AG04449 (cell line): ENCODE results near the gene B3GAT2.
"Not testable (repeated sequence)": the region's sequence is repeated elsewhere in the genome, so short reads cannot be mapped to it uniquely, and the experiment has no call there.

Experiments used
- CTCF ChIA-PET: fragments of 350-600 bp; formaldehyde crosslinking; extraction: SDS; loops from one replicate; lab custom pipeline; 2021; ENCODE audit warnings: antibody characterized with exemption; lab: Yijun Ruan, JAX
- POLR2A ChIA-PET: fragments of 400-600, 350-600 bp; formaldehyde crosslinking; extraction: SDS; loops from one replicate; lab custom pipeline; 2020; ENCODE audit warnings: antibody characterized with exemption, inconsistent platforms; lab: Yijun Ruan, JAX
- DNase-seq: peaks from one replicate; pipeline ENCODE4 v3.0.0-alpha.2; 2010; ENCODE audit warnings: low read depth, low spot score
- H3K4me3 ChIP-seq: 2 replicates; pipeline ENCODE4 v1.5.1; 2011; ENCODE audit warnings: low read depth, mild to moderate bottlenecking, control low read depth, low read length
- TF ChIP-seq, protein P1 (sequence below): IDR thresholded peaks from one replicate; pipeline ENCODE4 v1.5.1; 2011; ENCODE audit warnings: mild to moderate bottlenecking, moderate library complexity, low read length, control low read depth, inconsistent platforms; ENCODE audit not compliant: insufficient read depth; ENCODE audit errors: missing control alignments

B3GAT2 gene

GRCh38 chr6:70956191-70956450 is 739 bp downstream of the B3GAT2 start:
- no peak for DNase-seq
- TF ChIP-seq, protein P1, sequence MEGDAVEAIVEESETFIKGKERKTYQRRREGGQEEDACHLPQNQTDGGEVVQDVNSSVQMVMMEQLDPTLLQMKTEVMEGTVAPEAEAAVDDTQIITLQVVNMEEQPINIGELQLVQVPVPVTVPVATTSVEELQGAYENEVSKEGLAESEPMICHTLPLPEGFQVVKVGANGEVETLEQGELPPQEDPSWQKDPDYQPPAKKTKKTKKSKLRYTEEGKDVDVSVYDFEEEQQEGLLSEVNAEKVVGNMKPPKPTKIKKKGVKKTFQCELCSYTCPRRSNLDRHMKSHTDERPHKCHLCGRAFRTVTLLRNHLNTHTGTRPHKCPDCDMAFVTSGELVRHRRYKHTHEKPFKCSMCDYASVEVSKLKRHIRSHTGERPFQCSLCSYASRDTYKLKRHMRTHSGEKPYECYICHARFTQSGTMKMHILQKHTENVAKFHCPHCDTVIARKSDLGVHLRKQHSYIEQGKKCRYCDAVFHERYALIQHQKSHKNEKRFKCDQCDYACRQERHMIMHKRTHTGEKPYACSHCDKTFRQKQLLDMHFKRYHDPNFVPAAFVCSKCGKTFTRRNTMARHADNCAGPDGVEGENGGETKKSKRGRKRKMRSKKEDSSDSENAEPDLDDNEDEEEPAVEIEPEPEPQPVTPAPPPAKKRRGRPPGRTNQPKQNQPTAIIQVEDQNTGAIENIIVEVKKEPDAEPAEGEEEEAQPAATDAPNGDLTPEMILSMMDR = no peak
- ChIA-PET POLR2A (no interaction called here), CTCF (interaction anchor here (0.6 to 3.4 kb wide), 18 partner anchors 8 to 735 kb away, joined by 3 to 29 read pairs (median 5); no protein-coding TSS in a partner anchor)
- H3K4me3 ChIP-seq = peak overlapping the region; percentile 46

GRCh38 chr6:70955441-70956190 is 1.2 kb downstream of the B3GAT2 start:
- H3K4me3 ChIP-seq = peak overlapping the region; percentile 46
- CTCF ChIA-PET = interaction anchor here (0.6 to 3.4 kb wide), 18 partner anchors 9 to 735 kb away, joined by 3 to 29 read pairs (median 5); no protein-coding TSS in a partner anchor
- DNase-seq = no peak
- TF ChIP-seq, protein P1 = peak; percentile 98
- POLR2A ChIA-PET = no interaction called here

DNA sequence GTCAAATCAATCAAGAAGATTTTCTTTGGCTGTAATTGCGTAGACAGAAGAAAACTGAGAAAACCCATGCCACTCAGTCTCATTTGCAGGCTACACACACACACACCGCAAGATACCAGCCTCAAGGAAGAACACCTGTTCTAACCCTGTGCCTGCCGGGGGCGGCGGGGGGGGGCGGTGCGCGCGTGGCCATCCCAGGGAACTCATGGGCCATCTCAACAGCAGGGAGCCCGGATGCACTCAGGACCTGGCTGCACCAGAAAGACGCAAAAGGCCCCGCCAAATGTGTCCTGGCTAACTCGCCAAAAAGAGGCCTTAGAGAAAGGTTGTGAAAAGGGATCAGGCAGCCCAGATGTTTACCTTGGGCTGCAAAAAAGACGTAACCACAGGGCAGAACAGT is 2.1 kb downstream of the B3GAT2 start:
- CTCF ChIA-PET = interaction anchor here (1.3 to 2.2 kb wide), 6 partner anchors 13 to 734 kb away, joined by 5 to 12 read pairs (median 8); no protein-coding TSS in a partner anchor
- DNase-seq = no peak
- TF ChIP-seq, protein P1 = no peak
- H3K4me3 ChIP-seq = no peak overlapping the region
- POLR2A ChIA-PET = no interaction called here

GRCh38 chr6:70954176-70954575 is 2.7 kb downstream of the B3GAT2 start:
- POLR2A ChIA-PET = no interaction called here
- no peak overlapping the region for H3K4me3 ChIP-seq
- DNase-seq = no peak
- TF ChIP-seq, protein P1 = no peak
- CTCF ChIA-PET = interaction anchor here (0.5 to 2.2 kb wide), 2 partner anchors 628 to 733 kb away, joined by 3 to 10 read pairs; no protein-coding TSS in a partner anchor

- H3K4me3 ChIP-seq = no peak overlapping the region
- TF ChIP-seq, protein P1 = no peak
- ChIA-PET CTCF (interaction anchor here (0.8 to 1.2 kb wide), 2 partner anchors 17 to 212 kb away, joined by 3 to 4 read pairs; no protein-coding TSS in a partner anchor), POLR2A (interaction anchor here (0.7 kb wide), 1 partner anchor 10 kb away, joined by 3 read pairs; no protein-coding TSS in a partner anchor)
- DNase-seq = no peak
Measured at GRCh38 chr6:70952608-70953165, 4.2 kb downstream of the B3GAT2 start.

DNA sequence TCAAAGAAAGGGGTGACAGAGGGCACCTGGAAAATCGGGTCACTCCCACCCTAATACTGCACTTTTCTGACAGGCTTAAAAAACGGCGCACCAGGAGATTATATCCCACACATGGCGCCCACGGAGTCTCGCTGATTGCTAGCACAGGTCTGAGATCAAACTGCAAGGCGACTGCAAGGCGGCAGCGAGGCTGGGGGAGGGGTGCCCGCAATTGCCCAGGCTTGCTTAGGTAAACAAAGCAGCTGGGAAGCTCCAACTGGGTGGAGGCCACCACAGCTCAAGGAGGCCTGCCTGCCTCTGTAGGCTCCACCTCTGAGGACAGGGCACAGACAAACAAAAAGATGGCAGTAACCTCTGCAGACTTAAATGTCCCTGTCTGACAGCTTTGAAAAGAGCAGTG is 12.5 kb downstream of the B3GAT2 start:
- CTCF ChIA-PET, DNase-seq, POLR2A ChIA-PET, H3K4me3 ChIP-seq: not testable (repeated sequence)
